Measurements from ENCODE around the gene LBX1.

The LBX1 gene, protein sequence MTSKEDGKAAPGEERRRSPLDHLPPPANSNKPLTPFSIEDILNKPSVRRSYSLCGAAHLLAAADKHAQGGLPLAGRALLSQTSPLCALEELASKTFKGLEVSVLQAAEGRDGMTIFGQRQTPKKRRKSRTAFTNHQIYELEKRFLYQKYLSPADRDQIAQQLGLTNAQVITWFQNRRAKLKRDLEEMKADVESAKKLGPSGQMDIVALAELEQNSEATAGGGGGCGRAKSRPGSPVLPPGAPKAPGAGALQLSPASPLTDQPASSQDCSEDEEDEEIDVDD

GRCh38 chr10:101229266-101230182 lies at the start of gene LBX1:
Gene LBX1, minus strand, starts transcription at chr10:101229463. Its CDS starts 648 bp downstream, at chr10:101228815.
- TF ChIP-seq, protein P1, sequence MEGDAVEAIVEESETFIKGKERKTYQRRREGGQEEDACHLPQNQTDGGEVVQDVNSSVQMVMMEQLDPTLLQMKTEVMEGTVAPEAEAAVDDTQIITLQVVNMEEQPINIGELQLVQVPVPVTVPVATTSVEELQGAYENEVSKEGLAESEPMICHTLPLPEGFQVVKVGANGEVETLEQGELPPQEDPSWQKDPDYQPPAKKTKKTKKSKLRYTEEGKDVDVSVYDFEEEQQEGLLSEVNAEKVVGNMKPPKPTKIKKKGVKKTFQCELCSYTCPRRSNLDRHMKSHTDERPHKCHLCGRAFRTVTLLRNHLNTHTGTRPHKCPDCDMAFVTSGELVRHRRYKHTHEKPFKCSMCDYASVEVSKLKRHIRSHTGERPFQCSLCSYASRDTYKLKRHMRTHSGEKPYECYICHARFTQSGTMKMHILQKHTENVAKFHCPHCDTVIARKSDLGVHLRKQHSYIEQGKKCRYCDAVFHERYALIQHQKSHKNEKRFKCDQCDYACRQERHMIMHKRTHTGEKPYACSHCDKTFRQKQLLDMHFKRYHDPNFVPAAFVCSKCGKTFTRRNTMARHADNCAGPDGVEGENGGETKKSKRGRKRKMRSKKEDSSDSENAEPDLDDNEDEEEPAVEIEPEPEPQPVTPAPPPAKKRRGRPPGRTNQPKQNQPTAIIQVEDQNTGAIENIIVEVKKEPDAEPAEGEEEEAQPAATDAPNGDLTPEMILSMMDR (IDR thresholded peaks at IDR 0.05), result no peak
- DNase-seq (ENCODE audit: low spot score), result no peak
- Histone ChIP-seq H3K4me3 (peak within 1 kb of the TSS; percentile 60), H3K27ac (no peak within 1 kb of the TSS)

GRCh38 chr10:101273741-101274140 lies 44.5 kb upstream of the LBX1 start:
- no peak overlapping the region for H3K27ac ChIP-seq
- TF ChIP-seq, protein P1 (IDR thresholded peaks at IDR 0.05), result no peak
- no peak for DNase-seq (ENCODE audit: low spot score)
- no peak overlapping the region for H3K4me3 ChIP-seq

- TF ChIP-seq, protein P1 (IDR thresholded peaks at IDR 0.05), result no peak
- Histone ChIP-seq H3K4me3 (no peak overlapping the region), H3K27ac (no peak overlapping the region)
- DNase-seq (ENCODE audit: low spot score), result no peak
Measured at GRCh38 chr10:101273330-101273729, 44.1 kb upstream of the LBX1 start.

- Histone ChIP-seq H3K27ac (no peak overlapping the region), H3K4me3 (no peak overlapping the region)
- TF ChIP-seq, protein P1 (IDR thresholded peaks at IDR 0.05), result peak; percentile 66
- DNase-seq (ENCODE audit: low spot score), result no peak
Measured at GRCh38 chr10:101272229-101272868, 43.1 kb upstream of the LBX1 start.

- no peak overlapping the region for H3K27ac ChIP-seq
- TF ChIP-seq, protein P1 (IDR thresholded peaks at IDR 0.05), result no peak
- no peak for DNase-seq (ENCODE audit: low spot score)
Measured at GRCh38 chr10:101270763-101271162, 41.5 kb upstream of the LBX1 start.

DNA sequence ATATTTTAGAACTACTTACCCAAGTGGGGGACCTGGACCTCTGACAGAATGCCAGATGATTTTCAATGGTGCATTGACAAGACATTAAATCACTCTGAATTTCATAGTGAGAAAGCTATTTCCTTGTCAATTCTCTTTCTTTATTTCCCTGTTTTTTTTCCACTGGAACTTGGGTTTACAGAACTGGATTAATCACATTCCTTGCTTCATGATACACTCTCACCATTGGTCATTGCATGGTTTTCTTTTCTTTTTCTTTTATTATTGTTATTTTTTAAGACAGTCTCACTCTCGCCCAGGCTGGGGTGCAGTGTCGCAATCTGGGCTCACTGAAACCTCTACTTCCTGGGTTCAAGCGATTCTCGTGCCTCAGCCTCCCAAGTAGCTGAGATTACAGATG lies 38.5 kb upstream of the LBX1 start:
- H3K27ac ChIP-seq, result no peak overlapping the region
- TF ChIP-seq, protein P1 (IDR thresholded peaks at IDR 0.05), result no peak
- no peak overlapping the region for H3K4me3 ChIP-seq
- no peak for DNase-seq (ENCODE audit: low spot score)

More at GRCh38 chr10:101270763-101271162, 41.5 kb upstream of the LBX1 start:
- no peak overlapping the region for H3K4me3 ChIP-seq

Measured in coronary artery (tissue), 2 donors.